K562 (cell line): ENCODE data around the gene C2CD2. TPM values are rescaled to one million over a fixed set of nuclear protein-coding genes. Genes with fewer than 3 reads are reported as not detected.
A peak's percentile ranks its signal among the peaks of the same experiment; 100 is the strongest.

Experiments used
- ATAC-seq: fragments of 200-7000 bp; cut with Tn5 transposase; 3 replicates; pipeline ENCODE4 v1.9.1; 2020; ENCODE audit warnings: moderate library complexity
- BruUV-seq: library from RNA; stranded (reverse); fragments of 400-500 nt; replicated peaks from 2 replicates; lab custom pipeline; 2021; lab: Mats Ljungman, UMichigan
- CTCF ChIA-PET: fragments of 300-600 bp; formaldehyde crosslinking; extraction: SDS; loops from one replicate; lab custom pipeline; 2021; ENCODE audit warnings: low intra/inter-chr PET ratio; lab: Yijun Ruan, JAX
- POLR2A ChIA-PET: fragments of 300-600, 350-650 bp; sonication (Branson Sonifier 250); formaldehyde crosslinking; extraction: SDS; loops from one replicate; lab custom pipeline; 2021; ENCODE audit warnings: antibody characterized with exemption, inconsistent platforms; lab: Yijun Ruan, JAX
- DNase-seq, 4 experiments: peaks; one replicate each; pipeline versions ENCODE4 v3.0.0 to v3.0.0-alpha.2; 2011 to 2018; ENCODE audit warnings: low spot score in 3 of 4, mixed read lengths in 3 of 4; ENCODE audit errors: extremely low read depth in 1 of 4
- FAIRE-seq: peaks from 2 replicates; lab custom pipeline; 2011; peaks lifted over from hg19 to GRCh38; lab: Jason Lieb, UNC
- H2AFZ ChIP-seq: 2 replicates; pipeline ENCODE4 v1.6.0; 2011; ENCODE audit warnings: low read depth, low read length, control low read depth, inconsistent platforms
- H3K27ac ChIP-seq: fragments of 200-600 bp; 3 replicates; pipeline ENCODE4 v1.8.0; 2011; ENCODE audit warnings: low read depth, mild to moderate bottlenecking, control low read depth, inconsistent platforms, low read length, moderate library complexity, mixed read lengths; ENCODE audit errors: extremely low read depth
- H3K27me3 ChIP-seq, 2 experiments: fragments of 300-600 bp in 1 of 2; 2 replicates in 1 of 2; 3 replicates in 1 of 2; pipeline versions ENCODE4 v1.6.0 to v1.8.0; 2011; ENCODE audit warnings: inconsistent platforms in 2 of 2, low read length in 2 of 2, mild to moderate bottlenecking in 1 of 2, mixed read lengths in 1 of 2, moderate library complexity in 1 of 2; ENCODE audit not compliant: control insufficient read depth in 2 of 2, insufficient read depth in 2 of 2
- H3K36me3 ChIP-seq: fragments of 300-600 bp; 3 replicates; pipeline ENCODE4 v1.8.0; 2011; ENCODE audit warnings: mild to moderate bottlenecking, low read length, inconsistent platforms; ENCODE audit not compliant: control insufficient read depth, insufficient read depth
- H3K4me1 ChIP-seq, 2 experiments: fragments of 200-600 bp in 1 of 2; replicated peaks in 1 of 2; 2 replicates in 1 of 2; 3 replicates in 1 of 2; pipeline versions ENCODE4 v1.5.1 to v1.8.0; 2011; ENCODE audit warnings: inconsistent platforms in 2 of 2, low read length in 2 of 2, mild to moderate bottlenecking in 1 of 2, mixed read lengths in 1 of 2, moderate library complexity in 1 of 2; ENCODE audit not compliant: control insufficient read depth in 2 of 2, insufficient read depth in 2 of 2
- H3K4me2 ChIP-seq: 2 replicates; pipeline ENCODE4 v1.6.1; 2011; ENCODE audit warnings: low read length, control low read depth, inconsistent platforms, mixed read lengths; ENCODE audit not compliant: insufficient read depth
- H3K4me3 ChIP-seq: fragments of 200-600 bp; sonication (generic), shearing (Covaris generic); 2 replicates; pipeline ENCODE4 v1.5.1; 2016; ENCODE audit warnings: control low read depth, inconsistent platforms
- H3K79me2 ChIP-seq: fragments of 200-600 bp; 3 replicates; pipeline ENCODE4 v1.8.0; 2011; ENCODE audit warnings: low read length, inconsistent platforms; ENCODE audit not compliant: control insufficient read depth, insufficient read depth
- H3K9ac ChIP-seq, 2 experiments: 2 replicates each; pipeline versions ENCODE4 v1.6.0 to v1.6.1; 2011; ENCODE audit warnings: low read depth in 2 of 2, low read length in 2 of 2, control low read depth in 1 of 2, inconsistent platforms in 1 of 2, mild to moderate bottlenecking in 1 of 2, mixed read lengths in 1 of 2; ENCODE audit not compliant: insufficient read depth in 1 of 2
- H3K9me1 ChIP-seq: one replicate; pipeline ENCODE4 v1.6.0; 2011; ENCODE audit warnings: inconsistent platforms, mild to moderate bottlenecking, low read length, moderate library complexity; ENCODE audit not compliant: control insufficient read depth, insufficient read depth
- H3K9me3 ChIP-seq: replicated peaks from 2 replicates; pipeline ENCODE4 v1.5.1; 2011; ENCODE audit warnings: low read depth, low read length, inconsistent platforms; ENCODE audit not compliant: control insufficient read depth, insufficient read depth
- H4K20me1 ChIP-seq: replicated peaks from 2 replicates; pipeline ENCODE4 v1.6.1; 2011; ENCODE audit warnings: low read length, inconsistent platforms, mixed read lengths; ENCODE audit not compliant: control insufficient read depth, insufficient read depth
- ASH1L ChIP-seq: fragments of 450-650 bp; IDR thresholded peaks from 2 replicates; pipeline ENCODE4 v1.6.1; 2018; ENCODE audit warnings: borderline replicate concordance, mild to moderate bottlenecking, low read depth; ENCODE audit not compliant: partially characterized antibody
- BRD9 ChIP-seq: fragments of 450-650 bp; IDR thresholded peaks from 2 replicates; pipeline ENCODE4 v1.6.1; 2018; ENCODE audit warnings: low read depth; ENCODE audit not compliant: partially characterized antibody
- CREB1 ChIP-seq, 2 experiments: sonication (generic) in 1 of 2; formaldehyde crosslinking in 1 of 2; IDR thresholded peaks; 2 replicates each; pipeline versions ENCODE4 v1.6.1 to v1.8.0; 2012 to 2022; ENCODE audit warnings: inconsistent platforms in 1 of 2, mild to moderate bottlenecking in 1 of 2, missing genetic modification reagents in 1 of 2, moderate library complexity in 1 of 2
- EP300 ChIP-seq: IDR thresholded peaks from 2 replicates; pipeline ENCODE4 v1.6.1; 2012; ENCODE audit warnings: low read length, improper control_type of control experiment
- FOXP1 ChIP-seq: sonication (generic); formaldehyde crosslinking; IDR thresholded peaks from 2 replicates; pipeline ENCODE4 v1.8.0; 2022; ENCODE audit warnings: mild to moderate bottlenecking, missing genetic modification reagents
- GATAD2A ChIP-seq: fragments of 450-650 bp; IDR thresholded peaks from 2 replicates; pipeline ENCODE4 v1.6.1; 2017
- KAT2B ChIP-seq: IDR thresholded peaks from one replicate; pipeline ENCODE4 v1.6.1; 2012; ENCODE audit warnings: low read depth, mild to moderate bottlenecking, control low read depth, inconsistent platforms, low read length, moderate library complexity
- LCOR ChIP-seq: sonication (generic); formaldehyde crosslinking; IDR thresholded peaks from 2 replicates; pipeline ENCODE4 v1.8.0; 2022; ENCODE audit warnings: mild to moderate bottlenecking, missing genetic modification reagents
- MED1 ChIP-seq: sonication (generic); formaldehyde crosslinking; IDR thresholded peaks from 2 replicates; pipeline ENCODE4 v1.8.1; 2023; ENCODE audit warnings: missing genetic modification reagents, borderline replicate concordance
- NCOR1 ChIP-seq: fragments of 450-650 bp; IDR thresholded peaks from 2 replicates; pipeline ENCODE4 v1.6.1; 2016; ENCODE audit warnings: mild to moderate bottlenecking, moderate library complexity
- SMARCA5 ChIP-seq: fragments of 450-650 bp; IDR thresholded peaks from 2 replicates; pipeline ENCODE4 v1.6.1; 2016
- SOX6 ChIP-seq: fragments of 450-650 bp; IDR thresholded peaks from 2 replicates; pipeline ENCODE4 v1.6.1; 2014; ENCODE audit warnings: mild to moderate bottlenecking
- TBL1XR1 ChIP-seq, 2 experiments: IDR thresholded peaks; 2 replicates each; pipeline ENCODE4 v1.6.1; 2012; ENCODE audit warnings: improper control_type of control experiment in 2 of 2, low read length in 2 of 2, mild to moderate bottlenecking in 1 of 2
- TFAP4 ChIP-seq: sonication (generic); formaldehyde crosslinking; IDR thresholded peaks from 2 replicates; pipeline ENCODE4 v1.8.0; 2022; ENCODE audit warnings: missing genetic modification reagents, mild to moderate bottlenecking, moderate library complexity, borderline replicate concordance
- UBTF ChIP-seq, 2 experiments: IDR thresholded peaks; 2 replicates each; pipeline ENCODE4 v1.6.1; 2012; ENCODE audit warnings: improper control_type of control experiment in 2 of 2, low read depth in 2 of 2, low read length in 2 of 2, borderline replicate concordance in 1 of 2
- ZNF239 ChIP-seq: fragments of 250-450 bp; sonication (Bioruptor Pico); IDR thresholded peaks from 2 replicates; pipeline ENCODE4 v1.4.0; 2020; ENCODE audit warnings: mild to moderate bottlenecking
- ZNF3 ChIP-seq: fragments of 250-450 bp; sonication (Bioruptor Pico); IDR thresholded peaks from 2 replicates; pipeline ENCODE4 v1.5.0; 2021; ENCODE audit warnings: mild to moderate bottlenecking, moderate library complexity
- ZNF583 ChIP-seq: fragments of 250-450 bp; sonication (Bioruptor Pico); IDR thresholded peaks from 2 replicates; pipeline ENCODE4 v1.4.0; 2020
- WGBS: fragments of 100-300 bp; shearing (Covaris generic); methylation state at CpG from one replicate; pipeline ENCODE4 v1.1.6; 2016; ENCODE audit warnings: low coverage, mixed read lengths; ENCODE audit not compliant: insufficient coverage; ENCODE audit errors: missing lambda C conversion rate; 5-methylcytosine and 5-hydroxymethylcytosine counted together
- in situ Hi-C: fragments of 300-500 bp; cut with MboI; formaldehyde crosslinking; loops from 4 replicates; pipeline ENCODE4 v1.15.0; 2018; ENCODE audit warnings: inconsistent platforms, mixed read lengths
- intact Hi-C: fragments of 100-400 bp; cut with micrococcal nuclease; formaldehyde crosslinking; loops from 2 replicates; pipeline ENCODE4 v1.14.2; 2022
- polyA plus RNA-seq, 8 experiments: library from polyadenylated mRNA; depleted of rRNA in 4 of 8; stranded (reverse) in 5 of 8; unstranded in 3 of 8; fragments of >200 nt; fragmentation: Nextera tagmentation in 2 of 8; fragmentation: Illumina TruSeq in 1 of 8; extraction: Ambion mirVana in 2 of 8; extraction: Trizol in 1 of 8; gene quantifications; 2 replicates each; pipeline versions ENCODE4 v1.2.1 to v1.2.3, GENCODE V29; 2011 to 2014; ENCODE audit warnings: inconsistent platforms in 1 of 8, missing spikeins in 1 of 8
- total RNA-seq, 7 experiments: library from RNA; depleted of rRNA in 6 of 7; stranded (reverse); fragments of >200 nt in 6 of 7; fragmentation: Illumina TruSeq in 2 of 7; extraction: Trizol in 2 of 7; gene quantifications; 2 replicates each; pipeline versions ENCODE4 v1.2.1 to v1.2.3, GENCODE V29; 2011 to 2021; ENCODE audit warnings: low replicate concordance in 1 of 7

Gene C2CD2
- total and polyA plus RNA-seq, 9 of the 15 experiments (the other 6 are each of a cell fraction or from before 2014, with no cell fraction given) = 1.3 to 21.6 (median 12.1) TPM

DNA sequence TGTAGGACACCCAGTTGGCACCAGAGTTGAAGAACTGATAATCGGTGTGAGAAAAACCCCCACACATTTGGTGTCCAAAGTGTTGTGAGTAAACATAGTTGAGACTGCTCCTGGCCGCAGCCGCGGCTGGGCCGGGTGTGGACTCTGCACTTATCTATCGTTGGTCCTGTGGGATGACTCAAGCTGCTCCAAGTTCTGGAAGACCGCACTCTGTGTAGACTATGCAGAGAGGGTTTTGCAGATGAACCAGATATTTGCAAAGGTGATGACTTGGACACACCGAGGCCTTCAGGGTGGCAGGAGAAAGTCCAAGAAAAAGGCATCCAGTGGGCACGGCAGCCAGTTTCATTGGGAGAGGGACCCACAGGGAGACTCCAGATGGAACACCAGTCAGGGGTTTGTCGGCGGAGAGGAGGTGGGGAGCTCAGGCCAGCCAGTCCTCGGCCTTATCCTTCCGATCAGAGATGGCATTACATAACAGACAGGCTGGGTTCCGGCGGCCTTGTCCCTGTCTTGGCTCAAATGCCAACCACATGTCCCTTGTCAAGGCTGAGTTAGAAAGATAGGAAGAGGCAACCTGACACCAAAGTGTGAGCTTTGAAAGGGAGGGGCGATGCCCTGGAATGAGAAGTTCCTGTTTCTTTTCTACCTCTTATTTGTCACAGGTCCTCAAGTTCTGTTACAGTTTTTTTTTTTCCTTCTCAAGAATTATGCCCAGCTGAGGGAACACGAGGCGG is 21.1 kb downstream of the C2CD2 start:
- H3K9me3 ChIP-seq = no peaks in the 10 kb centered on the region
- H3K36me3 ChIP-seq = no peaks in the 10 kb centered on the region
- no peak overlapping the region for H2AFZ ChIP-seq
- peaks cover 3% of the 10 kb centered on the region for H3K9me1 ChIP-seq
- peak overlapping the region; percentile 37; the same call in 1 of the 3 replicates for H3K27ac ChIP-seq
- no TSS peak for BruUV-seq
- CTCF ChIA-PET = no interaction called here
- H3K4me3 ChIP-seq = no peak overlapping the region
- in situ Hi-C loops = no loop called here
- H4K20me1 ChIP-seq = peaks cover 12% of the 10 kb centered on the region
- intact Hi-C loops = no loop called here
- 29% methylated on average over 17 of the region's 18 CpGs for WGBS
- FAIRE-seq = peak; percentile 90
- peak overlapping the region; percentile 57 for H3K4me2 ChIP-seq
- peak; percentile 95 for ATAC-seq
- peak; percentile 51 to 83 (median 64) for DNase-seq
- POLR2A ChIA-PET = interaction anchor here (0.6 to 1.4 kb wide), 7 partner anchors 8 to 66 kb away, joined by 3 to 4 read pairs (median 3); no protein-coding TSS in a partner anchor
- peaks cover 11 to 23% of the 10 kb centered on the region in 2 experiments for H3K4me1 ChIP-seq
- H3K9ac ChIP-seq = peak overlapping the region in 1 of 2 experiments; percentile 8; a peak in 2 of 4 replicates
- H3K79me2 ChIP-seq = no peaks in the 10 kb centered on the region
- no peaks in the 10 kb centered on the region for H3K27me3 ChIP-seq
- peak; percentile 42 for TF ChIP-seq NCOR1
- TF ChIP-seq BRD9 = no peak
- 0 out of 4 replicates have a peak, but pooled peaks of 1 of the 2 experiments have one; percentile 41 for TF ChIP-seq UBTF (IDR thresholded peaks at IDR 0.05; ENCODE audit: borderline replicate concordance in 1 of 2, low read depth in 2 of 2, low read length in 2 of 2)
- TF ChIP-seq MED1 = no peak
- peak; percentile 85; the same call in 1 of the 2 replicates for TF ChIP-seq FOXP1 (CRISPR knock-in tag)
- 0 out of 2 replicates have a peak, but pooled peaks have one; percentile 39 for TF ChIP-seq GATAD2A
- TF ChIP-seq TBL1XR1 (IDR thresholded peaks at IDR 0.05; ENCODE audit: low read length in 2 of 2) = 0 out of 4 replicates have a peak, but pooled peaks of 1 of the 2 experiments have one; percentile 28
- TF ChIP-seq SMARCA5 = no peak
- no peak for TF ChIP-seq SOX6
- 0 out of 2 replicates have a peak, but pooled peaks have one; percentile 34 for TF ChIP-seq LCOR
- peak; percentile 25; the same call in 1 of the 2 replicates for TF ChIP-seq CREB1 (IDR thresholded peaks at IDR 0.05)
- TF ChIP-seq CREB1 (CRISPR knock-in tag; IDR thresholded peaks at IDR 0.05) = no peak
- TF ChIP-seq ZNF583 (CRISPR knock-in tag) = no peak
- TF ChIP-seq ZNF3 (CRISPR knock-in tag) = no peak
- TF ChIP-seq KAT2B = no peak
- peak; percentile 40; the same call in 1 of the 2 replicates for TF ChIP-seq EP300
- no peak for TF ChIP-seq ASH1L
- TF ChIP-seq ZNF239 (CRISPR knock-in tag) = no peak
- peak; percentile 57; the same call in 1 of the 2 replicates for TF ChIP-seq TFAP4 (CRISPR knock-in tag)
